Ovary (tissue), 9 donors: Measurements from ENCODE around the gene AMMECR1. TPM values are rescaled to one million over a fixed set of nuclear protein-coding genes. Genes with fewer than 3 reads are reported as not detected.

Source experiments
- DNase-seq, 5 donors: peaks; one replicate each; pipeline ENCODE4 v3.0.0-alpha.2; 2019 to 2020
- H3K27ac ChIP-seq, 2 donors: fragments of 200-600 bp; one replicate each; pipeline versions ENCODE4 v1.5.1 to v1.8.0; 2019 to 2022
- H3K27me3 ChIP-seq: fragments of 200-600 bp; one replicate; pipeline ENCODE4 v1.8.0; 2022
- H3K36me3 ChIP-seq: fragments of 200-600 bp; sonication (generic); one replicate; pipeline ENCODE4 v1.5.1; 2019
- H3K4me1 ChIP-seq: one replicate; pipeline ENCODE4 v1.8.1; 2013; ENCODE audit warnings: mild to moderate bottlenecking, moderate library complexity; ENCODE audit not compliant: insufficient read depth
- H3K4me3 ChIP-seq: fragments of 200-600 bp; sonication (generic); one replicate; pipeline ENCODE4 v1.5.1; 2017
- H3K9me3 ChIP-seq, 2 donors: fragments of 200-600 bp in 1 of 2; sonication (generic) in 1 of 2; one replicate each; pipeline versions ENCODE4 v1.5.1 to v1.8.1; 2013 to 2019; ENCODE audit warnings: mild to moderate bottlenecking in 1 of 2, moderate library complexity in 1 of 2
- EP300 ChIP-seq: sonication (generic); formaldehyde crosslinking; IDR thresholded peaks from one replicate; pipeline ENCODE4 v1.6.1; 2017; ENCODE audit warnings: antibody characterized with exemption
- POLR2A ChIP-seq: fragments of 450-650 bp; IDR thresholded peaks from one replicate; pipeline ENCODE4 v1.6.1; 2017; ENCODE audit warnings: antibody characterized with exemption, mild to moderate bottlenecking, moderate library complexity
- WGBS, 3 donors: extraction: QIAGEN DNeasy Blood & Tissue Kit in 1 of 3; methylation state at CpG; one replicate each; pipeline versions ENCODE4 v1.1.5 to v1.1.7; 2013 to 2017; 5-methylcytosine and 5-hydroxymethylcytosine counted together
- intact Hi-C, 4 donors: fragments of 100-400 bp; cut with DNase I; formaldehyde crosslinking; loops; one replicate each; pipeline versions ENCODE4 v1.11.0 to v1.15.1; 2022 to 2023
- polyA plus RNA-seq, 2 donors: library from polyadenylated mRNA; stranded (reverse); fragments of 200-250 nt in 1 of 2; fragments of 350-450 nt in 1 of 2; fragmentation: Illumina TruSeq in 1 of 2; extraction: RNeasy Lipid Tissue Mini Kit (QIAGEN cat#74804) in 1 of 2; gene quantifications; one replicate each; pipeline ENCODE4 v1.2.3, GENCODE V29; 2013 to 2014
- total RNA-seq, 7 donors: library from RNA; depleted of rRNA in 2 of 7; stranded (reverse); fragments of >200 nt in 2 of 7; fragmentation: NEBNext Ultra II Directional in 3 of 7; extraction: Animal tissue kit (Norgen Biotek cat#: 25700) in 3 of 7; gene quantifications; one replicate each; pipeline versions ENCODE4 v1.1.0 to v1.2.4, GENCODE V29; 2016 to 2023
- TF ChIP-seq, protein P1 (sequence below), 3 donors: fragments of 450-650 bp in 2 of 3; fragments of 200-600 bp in 1 of 3; IDR thresholded peaks; one replicate each; pipeline versions ENCODE4 v1.5.1 to v1.8.0; 2016 to 2022; ENCODE audit warnings: antibody characterized with exemption in 3 of 3, mild to moderate bottlenecking in 1 of 3
- donor health status: DM: no; HTN: no; CAD: no; lungs with moderate emphysema.
- donor health status: DM: no; HTN: no; CAD: no.
- donor health status: Bipolar disorder and iron deficiency.
- donor health status: DM: yes; HTN: yes; CAD: no.
- donor health status: DM: no; HTN: no; CAD: no.
- donor health status: DM: yes; HTN: yes; CAD: no.

Gene AMMECR1
- total and polyA plus RNA-seq, 9 donors: 3.9 to 19.2 (median 12.3) TPM

DNA sequence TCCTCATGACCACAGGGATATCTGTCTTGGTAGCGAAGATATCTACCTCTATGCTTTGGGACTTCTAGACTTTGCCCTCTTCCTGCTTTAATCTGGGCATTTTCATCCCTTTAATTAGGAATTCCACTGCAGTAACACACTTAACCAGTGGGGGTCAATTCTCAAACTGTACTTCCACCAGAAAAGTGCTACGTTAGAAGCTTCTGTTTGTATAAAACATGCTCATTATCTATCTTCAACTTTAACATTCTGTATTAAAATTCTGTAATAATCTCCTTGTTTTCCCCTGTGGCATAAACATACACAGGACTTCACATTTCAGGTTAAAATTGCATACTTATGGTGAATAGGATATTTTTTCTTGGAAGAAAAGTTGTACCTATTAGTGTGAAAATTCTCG lies 105.6 kb downstream of the AMMECR1 start:
- Histone ChIP-seq H3K9me3 (no peaks in the 10 kb centered on the region), H3K36me3 (no peaks in the 10 kb centered on the region), H3K4me1 (peaks cover 3% of the 10 kb centered on the region), H3K4me3 (no peak overlapping the region), H3K27ac (no peak overlapping the region), H3K27me3 (no peaks in the 10 kb centered on the region)
- no peak for DNase-seq
- WGBS, 3 donors: 57 to 73% (median 70%) methylated on average over 3 of the region's 3 CpGs
- TF ChIP-seq, protein P1, sequence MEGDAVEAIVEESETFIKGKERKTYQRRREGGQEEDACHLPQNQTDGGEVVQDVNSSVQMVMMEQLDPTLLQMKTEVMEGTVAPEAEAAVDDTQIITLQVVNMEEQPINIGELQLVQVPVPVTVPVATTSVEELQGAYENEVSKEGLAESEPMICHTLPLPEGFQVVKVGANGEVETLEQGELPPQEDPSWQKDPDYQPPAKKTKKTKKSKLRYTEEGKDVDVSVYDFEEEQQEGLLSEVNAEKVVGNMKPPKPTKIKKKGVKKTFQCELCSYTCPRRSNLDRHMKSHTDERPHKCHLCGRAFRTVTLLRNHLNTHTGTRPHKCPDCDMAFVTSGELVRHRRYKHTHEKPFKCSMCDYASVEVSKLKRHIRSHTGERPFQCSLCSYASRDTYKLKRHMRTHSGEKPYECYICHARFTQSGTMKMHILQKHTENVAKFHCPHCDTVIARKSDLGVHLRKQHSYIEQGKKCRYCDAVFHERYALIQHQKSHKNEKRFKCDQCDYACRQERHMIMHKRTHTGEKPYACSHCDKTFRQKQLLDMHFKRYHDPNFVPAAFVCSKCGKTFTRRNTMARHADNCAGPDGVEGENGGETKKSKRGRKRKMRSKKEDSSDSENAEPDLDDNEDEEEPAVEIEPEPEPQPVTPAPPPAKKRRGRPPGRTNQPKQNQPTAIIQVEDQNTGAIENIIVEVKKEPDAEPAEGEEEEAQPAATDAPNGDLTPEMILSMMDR (IDR thresholded peaks at IDR 0.05): no peak
- TF ChIP-seq POLR2A (no peak), EP300 (no peak)
- intact Hi-C loops: no loop called here

DNA sequence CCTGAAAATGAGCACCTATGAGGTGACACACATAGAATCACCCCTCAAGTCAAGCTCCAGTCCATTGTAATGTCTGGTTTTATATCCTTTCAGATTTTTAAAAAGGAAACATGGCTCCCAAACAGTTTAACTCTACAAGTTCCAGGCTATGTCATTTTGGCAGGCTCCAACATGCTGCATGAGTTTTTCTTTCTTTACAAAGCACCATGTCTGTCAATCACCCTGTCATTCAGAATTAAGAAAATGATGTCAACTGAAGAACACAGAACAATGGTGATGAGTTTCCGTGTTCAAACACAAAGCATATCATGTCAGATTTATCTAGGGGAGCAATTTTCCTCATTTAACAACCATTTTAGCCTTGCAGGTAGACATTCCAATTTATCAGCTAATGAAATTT lies 106.5 kb downstream of the AMMECR1 start:
- WGBS, 3 donors: 62 to 69% (median 67%) methylated on average over 1 of the region's 1 CpG
- Histone ChIP-seq H3K4me1 (peaks cover 3% of the 10 kb centered on the region), H3K36me3 (no peaks in the 10 kb centered on the region), H3K27ac (no peak overlapping the region), H3K4me3 (no peak overlapping the region), H3K9me3 (no peaks in the 10 kb centered on the region), H3K27me3 (no peaks in the 10 kb centered on the region)
- intact Hi-C loops: no loop called here
- TF ChIP-seq, protein P1 (IDR thresholded peaks at IDR 0.05): no peak
- TF ChIP-seq EP300: no peak
- no peak for TF ChIP-seq POLR2A
- no peak for DNase-seq

DNA sequence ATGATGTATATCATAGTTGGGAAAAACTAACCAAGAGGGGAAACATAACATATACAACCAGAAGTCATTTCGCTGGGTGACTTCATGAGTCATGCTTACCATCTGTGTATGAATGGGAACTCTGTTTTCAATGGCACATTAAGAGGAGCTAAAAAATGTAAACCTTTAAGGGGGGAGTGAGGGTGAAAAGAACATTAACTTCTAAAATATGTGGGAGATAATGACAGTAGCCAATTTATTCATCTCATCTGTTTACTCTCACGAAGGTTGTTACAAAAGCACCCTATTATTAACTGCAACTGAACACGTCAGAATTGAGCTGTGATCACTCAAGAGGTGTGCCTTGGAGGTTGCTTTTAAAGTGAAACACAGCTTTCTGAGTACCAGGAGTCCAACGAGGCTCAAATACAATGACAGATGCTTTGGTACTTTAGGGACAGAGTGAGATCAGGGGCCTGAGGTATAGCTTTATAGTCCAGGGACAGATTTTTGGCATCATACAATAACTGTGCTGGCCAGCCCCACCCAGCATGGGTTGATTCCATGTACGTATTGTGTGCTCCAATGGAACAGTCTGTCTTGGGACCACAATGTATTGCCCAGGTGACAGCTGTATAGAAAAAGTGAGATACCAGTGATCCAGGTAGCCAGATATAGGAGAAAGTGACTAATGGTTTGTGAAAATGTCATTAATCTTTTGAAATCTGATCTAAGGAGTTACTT lies 107.3 kb downstream of the AMMECR1 start:
- Histone ChIP-seq H3K4me3 (no peak overlapping the region), H3K36me3 (no peaks in the 10 kb centered on the region), H3K27me3 (no peaks in the 10 kb centered on the region), H3K4me1 (peaks cover 3% of the 10 kb centered on the region), H3K27ac (no peak overlapping the region), H3K9me3 (no peaks in the 10 kb centered on the region)
- intact Hi-C loops: no loop called here
- 27 to 40% (median 34%) methylated on average over 5 of the region's 5 CpGs for WGBS, 3 donors
- TF ChIP-seq EP300 (no peak), POLR2A (no peak)
- DNase-seq: no peak

DNA sequence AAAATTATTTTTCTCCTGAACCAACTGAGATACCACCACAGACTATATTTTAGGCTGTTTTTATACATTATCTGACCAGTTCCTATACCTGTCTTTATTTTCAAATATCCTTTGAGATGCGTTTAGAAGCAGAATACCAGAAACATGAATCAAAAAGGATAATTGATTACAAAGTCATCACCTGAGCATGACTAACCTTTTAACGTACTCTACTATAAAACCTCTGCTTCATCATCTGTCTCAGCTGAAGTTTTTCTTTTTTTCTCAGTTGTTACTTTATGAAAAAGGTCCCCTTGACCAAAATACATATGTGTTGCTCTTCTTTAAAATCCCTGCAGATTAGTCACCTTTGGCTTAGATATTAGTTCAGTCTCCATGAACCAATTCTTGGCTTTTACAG lies 109.8 kb downstream of the AMMECR1 start:
- DNase-seq: no peak
- H3K4me1 ChIP-seq: peaks cover 3% of the 10 kb centered on the region
- intact Hi-C loops: no loop called here
- 64 to 76% (median 67%) methylated on average over 2 of the region's 2 CpGs for WGBS, 3 donors
- no peaks in the 10 kb centered on the region for H3K27me3 ChIP-seq
- H3K36me3 ChIP-seq: no peaks in the 10 kb centered on the region
- no peaks in the 10 kb centered on the region for H3K9me3 ChIP-seq
- no peak for TF ChIP-seq EP300
- TF ChIP-seq POLR2A: no peak
- TF ChIP-seq, protein P1 (IDR thresholded peaks at IDR 0.05): no peak
- no peak overlapping the region for H3K4me3 ChIP-seq
- H3K27ac ChIP-seq: no peak overlapping the region

DNA sequence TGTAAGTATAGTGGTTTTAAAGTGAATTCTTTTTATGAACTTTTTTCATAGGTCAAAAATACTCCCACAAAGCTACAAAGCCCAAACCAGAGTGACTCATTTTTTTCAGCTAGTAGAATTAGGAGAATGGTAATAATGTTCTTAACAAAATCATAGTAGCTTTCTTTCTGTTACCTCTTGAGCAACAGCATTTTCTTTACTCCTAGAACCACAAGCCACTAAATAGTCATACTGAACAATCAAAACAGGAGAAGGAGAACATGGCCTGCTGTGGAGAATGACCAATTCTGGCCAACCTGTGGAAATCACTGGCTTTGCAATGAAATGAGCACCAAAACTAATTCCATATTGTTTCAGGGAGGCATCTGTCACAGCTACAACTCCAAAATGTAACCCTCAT lies 112.9 kb downstream of the AMMECR1 start:
- Histone ChIP-seq H3K4me3 (no peak overlapping the region), H3K27ac (no peak overlapping the region), H3K4me1 (no peaks in the 10 kb centered on the region), H3K9me3 (no peaks in the 10 kb centered on the region), H3K27me3 (no peaks in the 10 kb centered on the region), H3K36me3 (no peaks in the 10 kb centered on the region)
- TF ChIP-seq EP300 (no peak), POLR2A (no peak)
- TF ChIP-seq, protein P1 (IDR thresholded peaks at IDR 0.05): no peak
- DNase-seq: no peak
- intact Hi-C loops: no loop called here
